GM06990 (cell line): Measurements from ENCODE around the gene PDE1C.

Experiments used
- DNase-seq: peaks from one replicate; pipeline ENCODE4 v3.0.0-alpha.2; 2011; ENCODE audit not compliant: insufficient read length; ENCODE audit errors: extremely low read depth
- H3K27me3 ChIP-seq: replicated peaks from 2 replicates; pipeline ENCODE4 v1.6.0; 2011; ENCODE audit warnings: low read length; ENCODE audit not compliant: control insufficient read depth, insufficient read depth
- H3K36me3 ChIP-seq: 2 replicates; pipeline ENCODE4 v1.5.1; 2011; ENCODE audit warnings: low read length; ENCODE audit not compliant: control insufficient read depth, insufficient read depth
- H3K4me3 ChIP-seq: replicated peaks from 2 replicates; pipeline ENCODE4 v1.5.1; 2011; ENCODE audit warnings: low read depth, mild to moderate bottlenecking, control low read depth, low read length
- TF ChIP-seq, protein P1 (sequence below): IDR thresholded peaks from 2 replicates; pipeline ENCODE4 v1.5.1; 2011; ENCODE audit warnings: low read length, control low read depth, mild to moderate bottlenecking, inconsistent platforms; ENCODE audit not compliant: insufficient read depth, poor library complexity, severe bottlenecking

Gene PDE1C

DNA sequence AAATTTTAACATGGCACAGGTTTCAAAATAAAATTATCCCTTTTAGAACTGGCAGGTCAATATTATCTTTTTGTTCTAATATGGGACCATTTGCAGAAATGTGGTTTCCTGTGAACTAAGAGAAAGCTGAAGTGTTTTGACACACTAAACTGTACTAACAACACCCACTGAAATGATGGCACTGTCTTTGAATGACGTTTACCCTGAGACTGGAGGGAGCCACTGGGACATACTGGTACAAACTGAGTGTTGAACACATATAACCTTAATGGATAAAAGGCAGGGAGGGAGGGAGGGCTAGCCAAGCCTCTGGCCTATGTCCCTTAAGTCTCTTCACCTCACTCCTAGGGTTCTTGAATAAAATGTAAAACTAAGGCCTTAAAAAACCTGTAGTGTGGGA lies 95.9 kb downstream of the PDE1C start:
- TF ChIP-seq, protein P1, sequence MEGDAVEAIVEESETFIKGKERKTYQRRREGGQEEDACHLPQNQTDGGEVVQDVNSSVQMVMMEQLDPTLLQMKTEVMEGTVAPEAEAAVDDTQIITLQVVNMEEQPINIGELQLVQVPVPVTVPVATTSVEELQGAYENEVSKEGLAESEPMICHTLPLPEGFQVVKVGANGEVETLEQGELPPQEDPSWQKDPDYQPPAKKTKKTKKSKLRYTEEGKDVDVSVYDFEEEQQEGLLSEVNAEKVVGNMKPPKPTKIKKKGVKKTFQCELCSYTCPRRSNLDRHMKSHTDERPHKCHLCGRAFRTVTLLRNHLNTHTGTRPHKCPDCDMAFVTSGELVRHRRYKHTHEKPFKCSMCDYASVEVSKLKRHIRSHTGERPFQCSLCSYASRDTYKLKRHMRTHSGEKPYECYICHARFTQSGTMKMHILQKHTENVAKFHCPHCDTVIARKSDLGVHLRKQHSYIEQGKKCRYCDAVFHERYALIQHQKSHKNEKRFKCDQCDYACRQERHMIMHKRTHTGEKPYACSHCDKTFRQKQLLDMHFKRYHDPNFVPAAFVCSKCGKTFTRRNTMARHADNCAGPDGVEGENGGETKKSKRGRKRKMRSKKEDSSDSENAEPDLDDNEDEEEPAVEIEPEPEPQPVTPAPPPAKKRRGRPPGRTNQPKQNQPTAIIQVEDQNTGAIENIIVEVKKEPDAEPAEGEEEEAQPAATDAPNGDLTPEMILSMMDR, result no peak

DNA sequence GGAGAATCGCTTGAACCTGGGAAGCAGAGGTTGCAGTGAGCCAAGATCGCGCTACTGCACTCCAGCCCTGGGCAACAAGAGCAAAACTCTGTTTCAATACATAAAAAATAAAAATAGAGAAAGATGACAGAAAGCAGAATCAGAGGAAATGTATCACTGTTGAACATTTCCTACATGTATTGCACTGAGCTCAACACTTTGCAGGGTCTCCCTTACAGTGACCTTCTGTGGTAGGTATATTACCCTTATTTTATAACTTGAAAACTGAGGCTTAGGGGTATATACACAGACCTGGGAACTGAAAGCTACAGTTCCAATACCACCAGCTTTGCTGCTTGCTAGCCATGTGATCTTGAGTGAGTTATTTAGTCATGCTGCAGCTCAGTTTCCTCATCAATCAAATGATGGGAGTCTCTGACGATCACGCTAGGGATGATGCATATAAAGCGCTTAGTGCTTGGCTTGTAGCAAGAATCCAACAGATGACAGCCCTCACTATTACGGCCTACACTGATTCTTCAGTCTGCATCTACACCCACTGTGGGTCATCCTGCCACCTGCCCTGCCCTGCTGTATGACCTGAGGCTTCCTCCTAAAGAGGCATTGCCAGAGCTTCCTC lies 99.0 kb downstream of the PDE1C start:
- no peak for DNase-seq
- Histone ChIP-seq H3K4me3 (no peak overlapping the region), H3K36me3 (no peaks in the 10 kb centered on the region), H3K27me3 (no peaks in the 10 kb centered on the region)
- TF ChIP-seq, protein P1, result no peak

More for the DNA sequence above, 95.9 kb downstream of the PDE1C start:
- Histone ChIP-seq H3K4me3 (no peak overlapping the region), H3K36me3 (no peaks in the 10 kb centered on the region), H3K27me3 (no peaks in the 10 kb centered on the region)
- DNase-seq, result no peak

DNA sequence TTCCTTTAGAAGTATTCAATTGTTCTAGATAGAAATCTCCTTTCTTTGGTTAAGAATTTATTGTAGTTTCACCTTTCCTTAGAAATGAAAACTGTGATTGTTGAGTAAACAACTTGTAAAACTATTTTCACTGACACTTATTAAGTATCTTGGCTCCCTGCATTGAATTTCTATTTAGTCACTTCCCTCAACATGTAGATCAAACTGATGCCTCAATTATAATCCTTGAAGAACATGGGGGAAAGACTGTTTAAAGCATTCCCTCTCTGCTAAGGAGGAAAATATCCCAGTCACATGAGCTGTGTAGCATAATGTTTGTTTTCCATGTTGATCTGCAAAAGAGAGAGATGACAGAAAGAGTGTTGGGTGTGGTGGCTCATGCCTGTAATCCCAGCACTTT lies 99.7 kb downstream of the PDE1C start:
- Histone ChIP-seq H3K4me3 (no peak overlapping the region), H3K36me3 (no peaks in the 10 kb centered on the region), H3K27me3 (no peaks in the 10 kb centered on the region)
- no peak for DNase-seq
- TF ChIP-seq, protein P1, result no peak

DNA sequence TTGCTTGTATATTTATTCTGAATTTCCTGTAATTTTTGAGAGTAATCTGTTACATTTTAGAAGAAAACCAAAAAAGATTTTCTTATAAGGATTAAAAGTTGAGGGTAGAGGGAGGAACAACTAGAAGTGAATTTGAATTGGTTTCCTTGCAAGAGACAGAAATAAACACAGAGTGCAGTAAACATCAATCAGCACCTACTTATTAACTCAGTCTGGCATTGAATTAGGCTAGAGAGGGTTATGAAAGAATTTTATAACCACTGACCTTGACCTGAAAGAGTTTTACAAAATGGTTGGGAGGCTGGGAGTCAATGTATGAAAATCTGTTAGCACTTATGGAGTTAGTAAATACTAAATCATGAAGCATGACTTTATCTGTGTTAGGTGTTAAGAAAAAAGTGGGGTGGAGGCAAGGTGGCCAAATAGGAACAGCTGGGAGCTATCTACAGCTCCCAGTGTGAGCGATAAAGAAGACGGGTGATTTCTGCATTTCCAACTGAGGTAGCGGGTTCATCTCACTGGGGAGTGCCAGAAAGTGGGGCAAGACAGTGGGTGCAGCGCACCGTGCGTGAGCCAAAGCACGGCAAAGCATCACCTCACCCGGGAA lies 106.5 kb downstream of the PDE1C start:
- Histone ChIP-seq H3K27me3 (no peaks in the 10 kb centered on the region), H3K4me3 (no peak overlapping the region), H3K36me3 (no peaks in the 10 kb centered on the region)
- TF ChIP-seq, protein P1, result no peak
- DNase-seq, result no peak

DNA sequence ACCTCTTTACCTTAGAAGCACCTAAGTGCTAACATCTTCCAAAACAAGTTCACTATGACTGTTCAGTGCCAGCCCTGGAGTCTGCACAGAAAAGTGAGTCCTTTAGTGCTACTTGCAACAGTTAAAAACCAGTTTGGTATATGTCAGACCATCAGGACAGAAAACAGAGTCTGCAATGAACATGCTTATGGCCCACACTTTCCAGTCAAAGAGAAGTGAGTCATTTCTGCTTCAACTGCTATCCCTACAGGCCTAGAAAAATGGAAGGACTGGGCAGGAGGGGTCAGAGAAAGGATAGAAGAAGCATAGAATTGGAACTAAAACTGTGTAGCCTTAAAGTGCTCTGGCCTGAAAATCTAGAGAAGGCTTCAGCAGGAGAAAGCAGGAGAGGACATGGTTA lies 108.0 kb downstream of the PDE1C start:
- TF ChIP-seq, protein P1, result no peak
- DNase-seq, result no peak
- Histone ChIP-seq H3K4me3 (no peak overlapping the region), H3K36me3 (no peaks in the 10 kb centered on the region), H3K27me3 (no peaks in the 10 kb centered on the region)

DNA sequence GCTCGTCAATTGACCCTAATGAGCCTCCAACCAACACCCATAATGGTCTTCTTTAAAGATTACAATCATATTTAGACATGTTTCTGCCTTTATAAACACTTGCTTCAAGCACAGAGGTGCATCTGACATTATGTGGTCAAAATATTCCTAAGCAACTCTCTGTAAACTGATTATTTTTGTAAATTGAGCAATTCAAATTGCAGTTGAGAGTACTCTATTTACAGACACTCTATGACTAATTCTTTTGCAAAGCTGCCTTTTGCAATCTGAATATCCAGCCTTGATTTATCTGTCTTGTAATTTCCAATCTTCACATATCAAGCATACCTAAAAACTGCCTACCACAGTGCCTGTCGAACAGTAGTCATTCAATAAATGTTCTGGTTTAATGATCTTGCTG lies 112.0 kb downstream of the PDE1C start:
- no peak for DNase-seq
- no peaks in the 10 kb centered on the region for H3K27me3 ChIP-seq
- no peaks in the 10 kb centered on the region for H3K36me3 ChIP-seq
- H3K4me3 ChIP-seq, result no peak overlapping the region
- TF ChIP-seq, protein P1, result no peak
